ENCODE data around the gene PDXP. TPM values are rescaled to one million over a fixed set of nuclear protein-coding genes. Genes with fewer than 3 reads are reported as not detected.

The PDXP gene
- polyA plus RNA-seq, 1 donor from 2014 or later, result 108 TPM

DNA sequence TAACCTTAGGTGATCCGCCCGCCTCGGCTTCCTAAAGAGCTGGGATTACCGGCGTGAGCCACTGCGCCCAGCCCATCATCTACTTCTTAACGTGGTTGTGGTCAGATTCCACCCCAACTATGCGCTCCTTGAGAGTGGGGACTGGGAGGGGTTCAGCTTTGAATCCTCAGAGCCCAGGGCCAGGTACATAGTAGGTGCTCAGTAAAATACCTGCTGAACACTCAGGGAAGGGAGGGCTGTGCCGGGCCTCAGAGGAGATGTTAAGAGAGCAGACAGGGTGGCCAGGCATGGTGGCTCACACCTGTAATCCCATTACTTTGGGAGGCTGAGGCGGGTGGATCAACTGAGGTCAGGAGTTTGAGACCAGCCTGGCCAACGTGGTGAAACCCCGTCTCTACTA lies 15.7 kb downstream of the PDXP start:
- Histone ChIP-seq H3K27me3 (ENCODE audit: insufficient read depth, low read depth, low read length) (no peaks in the 10 kb centered on the region), H2AFZ (ENCODE audit: low read depth, low read length) (no peak overlapping the region), H3K27ac (ENCODE audit: low read length) (no peak overlapping the region), H3F3A (ENCODE audit: insufficient read depth, low read length, poor library complexity, severe bottlenecking) (no peaks in the 10 kb centered on the region), H3K9me3 (ENCODE audit: low read length) (no peaks in the 10 kb centered on the region), H3K9me2 (ENCODE audit: insufficient read depth, low read length) (no peaks in the 10 kb centered on the region), H3K9ac (ENCODE audit: low read length) (no peak overlapping the region), H3K79me2 (replicated peaks; ENCODE audit: insufficient read depth, low read length) (no peaks in the 10 kb centered on the region), H3K36me3 (ENCODE audit: insufficient read depth, low read length) (no peaks in the 10 kb centered on the region), H3K4me2 (ENCODE audit: low read length) (no peak overlapping the region), H3K4me3 (ENCODE audit: low read length) (no peak overlapping the region), H4K20me1 (ENCODE audit: insufficient read depth) (no peaks in the 10 kb centered on the region)
- TF ChIP-seq TAF1 (IDR thresholded peaks at IDR 0.05; ENCODE audit: low read depth), result no peak
- TF ChIP-seq RAD21 (conservative IDR thresholded peaks at IDR 0.05), result no peak
- TF ChIP-seq EZH2 (IDR thresholded peaks at IDR 0.05; ENCODE audit: borderline replicate concordance, insufficient read depth, low read length, poor library complexity, severe bottlenecking), result no peak
- TF ChIP-seq CTCF (IDR thresholded peaks at IDR 0.05; ENCODE audit: poor library complexity, severe bottlenecking), result no peak
- TF ChIP-seq SMC3 (conservative IDR thresholded peaks at IDR 0.05; ENCODE audit: poor library complexity), result no peak
- no peak for TF ChIP-seq POLR2AphosphoS5 (IDR thresholded peaks at IDR 0.05)
- TF ChIP-seq REST (IDR thresholded peaks at IDR 0.05; ENCODE audit: borderline replicate concordance), result no peak
- no peak for TF ChIP-seq EP300 (conservative IDR thresholded peaks at IDR 0.05; ENCODE audit: poor library complexity, severe bottlenecking)

- no peak within 1 kb of the TSS for H3K4me3 ChIP-seq (ENCODE audit: low read length)
- no peaks in the 10 kb centered on the region for H3K9me3 ChIP-seq (ENCODE audit: low read length)
- H3K79me2 ChIP-seq (replicated peaks; ENCODE audit: insufficient read depth, low read length), result no peaks in the 10 kb centered on the region
- H3K9ac ChIP-seq (ENCODE audit: low read length), result no peak within 1 kb of the TSS
- TF ChIP-seq MXI1 (conservative IDR thresholded peaks at IDR 0.05; ENCODE audit: poor library complexity, severe bottlenecking) (no peak), REST (IDR thresholded peaks at IDR 0.05; ENCODE audit: borderline replicate concordance) (no peak), POLR2AphosphoS5 (IDR thresholded peaks at IDR 0.05) (no peak), TAF1 (IDR thresholded peaks at IDR 0.05; ENCODE audit: low read depth) (no peak), EZH2 (IDR thresholded peaks at IDR 0.05; ENCODE audit: borderline replicate concordance, insufficient read depth, low read length, poor library complexity, severe bottlenecking) (no peak), SMC3 (conservative IDR thresholded peaks at IDR 0.05; ENCODE audit: poor library complexity) (no peak), RAD21 (conservative IDR thresholded peaks at IDR 0.05) (no peak), CTCF (IDR thresholded peaks at IDR 0.05; ENCODE audit: poor library complexity, severe bottlenecking) (no peak), EP300 (conservative IDR thresholded peaks at IDR 0.05; ENCODE audit: poor library complexity, severe bottlenecking) (no peak)
- H3K27me3 ChIP-seq (ENCODE audit: insufficient read depth, low read depth, low read length), result no peaks in the 10 kb centered on the region
- no peaks in the 10 kb centered on the region for H3F3A ChIP-seq (ENCODE audit: insufficient read depth, low read length, poor library complexity, severe bottlenecking)
- H3K4me2 ChIP-seq (ENCODE audit: low read length), result no peak within 1 kb of the TSS
- H3K9me2 ChIP-seq (ENCODE audit: insufficient read depth, low read length), result no peaks in the 10 kb centered on the region
- H3K27ac ChIP-seq (ENCODE audit: low read length), result no peak within 1 kb of the TSS
- H3K36me3 ChIP-seq (ENCODE audit: insufficient read depth, low read length), result no peaks in the 10 kb centered on the region
- H4K20me1 ChIP-seq (ENCODE audit: insufficient read depth), result no peaks in the 10 kb centered on the region
- no peak within 1 kb of the TSS for H2AFZ ChIP-seq (ENCODE audit: low read depth, low read length)
Observed at GRCh38 chr22:37674951-37675929, 16.7 kb downstream of the PDXP start, which contains the start of gene LGALS1. Gene LGALS1 (plus strand): TSS chr22:37675636. CDS start chr22:37675703, 67 bp downstream.

Data from neural cell (in vitro differentiated cells).